Vagina (tissue), 2 donors: Measurements from ENCODE around the gene ADAMTS13. TPM values are rescaled to one million over a fixed set of nuclear protein-coding genes. Genes with fewer than 3 reads are reported as not detected.
"Not testable (repeated sequence)": the region's sequence is repeated elsewhere in the genome, so short reads cannot be mapped to it uniquely, and the experiment has no call there.

ENCODE experiments used
- DNase-seq, 2 donors: peaks; one replicate each; pipeline ENCODE4 v3.0.0-alpha.2; 2017; ENCODE audit errors: extremely low spot score in 2 of 2
- H3K27ac ChIP-seq: fragments of 200-600 bp; sonication (generic); one replicate; pipeline ENCODE4 v1.5.1; 2019
- H3K27me3 ChIP-seq: fragments of 200-600 bp; sonication (generic); one replicate; pipeline ENCODE4 v1.5.1; 2019
- H3K36me3 ChIP-seq, 2 donors: fragments of 200-600 bp; sonication (generic); one replicate each; pipeline ENCODE4 v1.5.1; 2017 to 2019
- H3K4me1 ChIP-seq: fragments of 200-600 bp; sonication (generic); one replicate; pipeline ENCODE4 v1.5.1; 2019
- H3K4me3 ChIP-seq, 2 donors: fragments of 200-600 bp; sonication (generic); 1 replicate in 1 of 2; 2 replicates in 1 of 2; pipeline ENCODE4 v1.5.1; 2016 to 2019
- H3K9me3 ChIP-seq: fragments of 200-600 bp; sonication (generic); one replicate; pipeline ENCODE4 v1.5.1; 2019
- POLR2A ChIP-seq, 2 donors: fragments of 450-650 bp; IDR thresholded peaks; one replicate each; pipeline ENCODE4 v1.6.1; 2017; ENCODE audit warnings: antibody characterized with exemption in 2 of 2, mild to moderate bottlenecking in 2 of 2, moderate library complexity in 2 of 2
- POLR2AphosphoS5 ChIP-seq, 2 donors: sonication (generic); formaldehyde crosslinking; IDR thresholded peaks; one replicate each; pipeline ENCODE4 v1.9.0; 2017; ENCODE audit warnings: antibody characterized with exemption in 2 of 2, mild to moderate bottlenecking in 2 of 2, low read depth in 1 of 2; ENCODE audit not compliant: insufficient read depth in 1 of 2
- intact Hi-C: fragments of 100-400 bp; cut with DNase I; formaldehyde crosslinking; loops from one replicate; pipeline ENCODE4 v1.15.1; 2023
- total RNA-seq: library from RNA; depleted of rRNA; stranded (reverse); fragments of >200 nt; gene quantifications from one replicate; pipeline ENCODE4 v1.2.3, GENCODE V29; 2016
- TF ChIP-seq, protein P1 (sequence below), 3 experiments: fragments of 450-650 bp in 2 of 3; fragments of 200-600 bp in 1 of 3; sonication (generic) in 1 of 3; IDR thresholded peaks; one replicate each; pipeline ENCODE4 v1.5.1; 2017 to 2019; ENCODE audit warnings: antibody characterized with exemption in 3 of 3, mild to moderate bottlenecking in 2 of 3, moderate library complexity in 2 of 3

The ADAMTS13 gene
- 2.0 TPM for total RNA-seq

DNA sequence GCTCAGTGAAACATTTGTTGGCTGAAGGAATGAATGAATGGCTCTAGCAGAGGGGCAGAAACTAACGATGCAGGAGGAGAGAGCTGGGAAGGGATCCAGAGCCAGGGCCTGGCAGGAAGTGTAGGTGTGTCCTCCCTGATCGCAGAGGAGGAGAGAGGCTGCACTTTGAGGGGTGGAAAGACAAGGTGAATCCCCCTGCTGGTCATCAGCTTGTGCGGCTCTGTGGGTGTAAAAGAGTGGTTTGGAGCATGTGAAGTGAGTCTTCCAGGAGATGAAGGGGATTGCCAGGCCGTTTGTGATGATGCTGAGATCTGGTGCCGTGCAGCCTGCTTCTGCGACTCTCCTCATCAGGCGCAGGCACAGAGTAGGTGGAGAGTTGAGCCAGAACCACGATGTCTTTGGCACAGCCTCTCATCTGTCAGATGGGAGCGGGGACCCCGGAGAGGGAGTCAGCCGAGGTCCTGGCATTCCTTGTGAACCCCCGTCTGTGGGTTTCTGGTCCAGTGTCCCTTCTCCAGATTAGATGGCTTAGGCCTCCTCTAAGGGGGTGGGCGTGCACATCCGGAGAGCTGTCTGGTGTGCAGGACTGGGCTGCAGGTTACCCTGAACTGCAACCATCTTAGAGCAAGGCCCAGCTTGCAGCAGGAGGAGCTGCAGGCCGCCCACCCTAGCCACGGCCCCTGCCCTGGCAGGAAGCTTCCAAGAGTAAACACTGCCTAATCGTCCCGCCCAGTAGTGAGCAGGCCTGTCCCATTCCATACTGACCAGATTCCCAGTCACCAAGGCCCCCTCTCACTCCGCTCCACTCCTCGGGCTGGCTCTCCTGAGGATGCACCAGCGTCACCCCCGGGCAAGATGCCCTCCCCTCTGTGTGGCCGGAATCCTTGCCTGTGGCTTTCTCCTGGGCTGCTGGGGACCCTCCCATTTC is at the start of gene ADAMTS13:
Gene ADAMTS13, plus strand, starts transcription at position 753 of the 928 bp plus-strand sequence. Its CDS starts 77 bp downstream, at position 830.
- H3K36me3 ChIP-seq, result no peaks in the 10 kb centered on the region
- H3K9me3 ChIP-seq, result no peaks in the 10 kb centered on the region
- intact Hi-C loops, result no loop called here
- TF ChIP-seq POLR2AphosphoS5 (IDR thresholded peaks at IDR 0.05; ENCODE audit: insufficient read depth in 1 of 2, low read depth in 1 of 2), result no peak
- DNase-seq, result no peak
- H3K27ac ChIP-seq, result no peak within 1 kb of the TSS
- no peaks in the 10 kb centered on the region for H3K27me3 ChIP-seq
- no peak within 1 kb of the TSS for H3K4me3 ChIP-seq
- H3K4me1 ChIP-seq, result peaks cover 19% of the 10 kb centered on the region

DNA sequence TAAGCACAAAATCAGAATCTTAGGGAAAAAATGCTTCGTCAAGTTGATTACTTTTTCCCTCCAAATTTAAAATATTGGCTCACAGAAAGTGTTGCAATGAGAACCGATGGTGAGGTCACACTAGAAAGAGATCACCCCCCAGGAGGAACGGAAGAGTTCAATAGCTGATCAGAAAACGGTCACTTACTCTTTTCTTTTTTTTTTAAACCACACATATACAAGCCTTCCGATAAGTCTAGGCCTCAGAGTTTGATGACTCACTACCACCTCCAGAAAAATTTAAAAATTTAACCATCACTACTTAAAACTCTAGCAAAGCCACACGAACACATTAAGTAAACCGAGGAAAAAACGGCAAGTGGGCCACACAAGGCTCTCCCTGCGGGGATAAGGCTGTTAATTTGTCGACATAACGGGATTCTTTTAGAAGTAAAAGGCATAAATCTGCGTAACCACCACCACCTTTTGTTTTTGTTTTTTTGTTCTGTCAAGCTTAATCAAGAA is 47.5 kb upstream of the ADAMTS13 start:
- intact Hi-C loops, result loop anchor here (10.0 kb wide), 1 partner anchor 1770 kb away; no protein-coding TSS in a partner anchor
- Histone ChIP-seq H3K9me3 (no peaks in the 10 kb centered on the region), H3K4me1 (peaks cover 68% of the 10 kb centered on the region), H3K27me3 (no peaks in the 10 kb centered on the region), H3K4me3 (peak overlapping the region; percentile 91 to 92), H3K27ac (peak overlapping the region; percentile 86), H3K36me3 (no peaks in the 10 kb centered on the region)
- TF ChIP-seq, protein P1, sequence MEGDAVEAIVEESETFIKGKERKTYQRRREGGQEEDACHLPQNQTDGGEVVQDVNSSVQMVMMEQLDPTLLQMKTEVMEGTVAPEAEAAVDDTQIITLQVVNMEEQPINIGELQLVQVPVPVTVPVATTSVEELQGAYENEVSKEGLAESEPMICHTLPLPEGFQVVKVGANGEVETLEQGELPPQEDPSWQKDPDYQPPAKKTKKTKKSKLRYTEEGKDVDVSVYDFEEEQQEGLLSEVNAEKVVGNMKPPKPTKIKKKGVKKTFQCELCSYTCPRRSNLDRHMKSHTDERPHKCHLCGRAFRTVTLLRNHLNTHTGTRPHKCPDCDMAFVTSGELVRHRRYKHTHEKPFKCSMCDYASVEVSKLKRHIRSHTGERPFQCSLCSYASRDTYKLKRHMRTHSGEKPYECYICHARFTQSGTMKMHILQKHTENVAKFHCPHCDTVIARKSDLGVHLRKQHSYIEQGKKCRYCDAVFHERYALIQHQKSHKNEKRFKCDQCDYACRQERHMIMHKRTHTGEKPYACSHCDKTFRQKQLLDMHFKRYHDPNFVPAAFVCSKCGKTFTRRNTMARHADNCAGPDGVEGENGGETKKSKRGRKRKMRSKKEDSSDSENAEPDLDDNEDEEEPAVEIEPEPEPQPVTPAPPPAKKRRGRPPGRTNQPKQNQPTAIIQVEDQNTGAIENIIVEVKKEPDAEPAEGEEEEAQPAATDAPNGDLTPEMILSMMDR (IDR thresholded peaks at IDR 0.05), result no peak
- no peak for TF ChIP-seq POLR2AphosphoS5 (IDR thresholded peaks at IDR 0.05; ENCODE audit: insufficient read depth in 1 of 2, low read depth in 1 of 2)
- no peak for TF ChIP-seq POLR2A (IDR thresholded peaks at IDR 0.05)
- no peak for DNase-seq

DNA sequence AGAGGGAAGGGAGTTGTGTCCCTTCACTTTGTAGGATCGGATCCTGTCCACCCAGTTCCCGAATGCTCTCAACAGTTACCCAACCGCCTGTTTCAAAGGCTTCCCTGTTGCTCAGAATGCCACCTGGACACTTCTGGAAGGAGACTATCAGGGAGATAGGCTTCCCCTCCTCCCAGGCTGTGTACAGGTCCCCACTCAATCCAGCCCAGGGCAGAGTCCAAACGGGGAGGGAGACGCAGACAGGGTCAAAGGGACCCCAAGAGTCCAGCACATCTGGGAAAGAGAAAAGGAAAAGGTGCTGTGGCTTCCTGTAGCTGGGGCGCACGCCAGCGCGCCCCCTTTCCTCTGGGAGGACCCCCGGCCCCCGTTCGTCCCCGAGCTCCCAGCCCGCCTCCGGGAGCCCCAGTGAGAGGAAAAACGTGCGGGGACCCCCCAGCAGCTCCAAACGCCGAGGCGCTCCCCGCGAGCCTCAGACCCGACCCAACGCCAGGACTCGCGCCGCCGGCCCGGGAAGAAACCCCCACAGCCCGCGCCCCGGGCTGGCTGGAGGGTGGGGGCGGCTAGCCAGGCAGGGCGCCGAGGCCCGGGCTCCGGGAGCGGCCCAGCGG is 46.9 kb upstream of the ADAMTS13 start:
- TF ChIP-seq, protein P1 (IDR thresholded peaks at IDR 0.05), result no peak
- TF ChIP-seq POLR2AphosphoS5 (IDR thresholded peaks at IDR 0.05; ENCODE audit: insufficient read depth in 1 of 2, low read depth in 1 of 2) (no peak), POLR2A (IDR thresholded peaks at IDR 0.05) (no peak)
- intact Hi-C loops, result loop anchor here (10.0 kb wide), 1 partner anchor 1770 kb away; no protein-coding TSS in a partner anchor
- Histone ChIP-seq H3K36me3 (no peaks in the 10 kb centered on the region), H3K4me3 (peak overlapping the region; percentile 91 to 92), H3K9me3 (no peaks in the 10 kb centered on the region), H3K27me3 (no peaks in the 10 kb centered on the region), H3K4me1 (peaks cover 62% of the 10 kb centered on the region), H3K27ac (peak overlapping the region; percentile 86)
- DNase-seq, result no peak

DNA sequence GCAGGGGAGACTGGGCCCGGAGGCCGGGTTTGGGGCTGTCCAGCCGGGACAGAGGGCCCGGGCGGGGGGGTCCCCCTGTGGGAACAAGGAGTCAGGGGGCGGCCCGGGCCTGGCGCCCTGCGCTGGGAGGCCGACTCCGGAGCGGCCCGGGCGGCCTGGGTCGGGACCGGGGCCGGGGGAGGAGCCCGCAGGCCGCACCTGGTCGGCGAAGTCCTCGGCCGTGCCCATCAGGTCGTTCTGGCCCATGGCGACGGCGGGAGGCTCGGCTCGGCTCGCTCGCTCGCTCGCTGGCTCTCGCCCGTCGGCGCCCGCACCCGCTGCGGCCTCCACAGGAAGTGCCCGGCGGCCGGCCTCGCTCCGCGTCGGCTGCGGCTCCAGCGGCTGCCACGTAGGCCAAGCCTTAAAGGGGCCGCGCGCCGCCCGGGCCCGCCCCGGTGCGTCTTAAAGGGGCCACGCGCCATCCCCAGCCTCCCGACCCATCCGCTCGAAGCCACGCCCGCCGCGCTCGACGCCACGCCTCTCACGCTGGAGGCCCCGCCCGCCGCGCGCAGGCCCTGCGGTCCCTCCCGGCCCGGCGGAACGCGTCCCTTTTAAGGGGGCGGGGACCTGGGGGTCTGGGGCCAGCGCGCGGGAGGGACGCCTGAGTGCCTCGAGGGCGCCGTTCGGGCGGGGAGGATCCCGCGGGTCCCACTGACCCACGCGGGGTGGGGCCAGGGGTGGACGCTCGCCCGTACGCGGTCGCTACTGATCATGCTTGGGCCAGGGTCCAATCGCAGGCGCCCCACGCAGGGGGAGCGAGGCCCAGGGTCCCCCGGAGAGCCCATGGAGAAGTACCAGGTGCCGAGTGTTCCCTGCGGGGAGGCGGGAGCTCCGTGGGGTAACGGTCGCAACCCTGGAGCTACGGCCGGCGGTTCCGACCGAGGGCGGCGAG is 46.2 kb upstream of the ADAMTS13 start, which contains the start of the genes STKLD1 and SURF4:
Gene STKLD1, plus strand, starts transcription at position 643 of the 931 bp plus-strand sequence. Its CDS starts 108 bp downstream, at position 751.
Gene SURF4, minus strand, starts transcription at position 337 of the 931 bp plus-strand sequence. Its CDS starts 91 bp downstream, at position 246.
- no peaks in the 10 kb centered on the region for H3K27me3 ChIP-seq
- no peaks in the 10 kb centered on the region for H3K36me3 ChIP-seq
- H3K9me3 ChIP-seq, result no peaks in the 10 kb centered on the region
- peaks cover 54% of the 10 kb centered on the region for H3K4me1 ChIP-seq
- H3K4me3 ChIP-seq, result peak within 1 kb of the TSS; percentile 91 to 92
- peak within 1 kb of the TSS; percentile 86 for H3K27ac ChIP-seq
- intact Hi-C loops, result loop anchor here (10.0 kb wide), 1 partner anchor 1771 kb away; no protein-coding TSS in a partner anchor
- peak in 1 of 2 donors; percentile 83 for TF ChIP-seq POLR2A (IDR thresholded peaks at IDR 0.05)
- TF ChIP-seq, protein P1 (IDR thresholded peaks at IDR 0.05), result no peak
- TF ChIP-seq POLR2AphosphoS5 (IDR thresholded peaks at IDR 0.05; ENCODE audit: insufficient read depth in 1 of 2, low read depth in 1 of 2), result peak in 1 of 2 donors; percentile 49
- no peak for DNase-seq

DNA sequence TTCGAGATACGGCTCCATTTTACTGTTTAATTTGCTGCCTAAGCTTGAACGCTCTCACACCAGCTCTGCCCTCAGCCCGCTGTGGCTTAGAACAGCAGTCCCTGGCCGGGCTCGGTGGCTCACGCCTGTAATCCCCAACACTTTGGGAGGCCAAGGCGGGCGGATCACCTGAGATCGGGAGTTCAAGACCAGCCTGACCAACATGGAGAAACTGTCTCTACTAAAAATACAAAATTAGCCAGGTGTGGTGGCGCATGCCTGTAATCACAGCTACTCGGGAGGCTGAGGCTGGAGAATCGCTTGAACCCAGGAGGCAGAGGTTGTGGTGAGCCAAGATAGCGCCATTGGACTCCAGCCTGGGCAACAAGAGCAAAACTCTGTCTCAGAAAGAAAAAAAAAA is 44.9 kb upstream of the ADAMTS13 start:
- H3K27me3 ChIP-seq, DNase-seq, H3K36me3 ChIP-seq, H3K27ac ChIP-seq, H3K9me3 ChIP-seq, H3K4me3 ChIP-seq: not testable (repeated sequence)
- peaks cover 41% of the 10 kb centered on the region for H3K4me1 ChIP-seq
- intact Hi-C loops, result loop anchor here (10.0 kb wide), 1 partner anchor 1772 kb away; no protein-coding TSS in a partner anchor
